Peyer's patch (tissue), 4 donors: ENCODE results near the gene GPR132. TPM values are rescaled to one million over a fixed set of nuclear protein-coding genes. Genes with fewer than 3 reads are reported as not detected.

ENCODE experiments used
- DNase-seq, 3 donors: peaks; one replicate each; pipeline ENCODE4 v3.0.0-alpha.2; 2017 to 2019
- H3K27ac ChIP-seq, 4 donors: fragments of 200-600 bp; sonication (generic); one replicate each; pipeline ENCODE4 v1.5.1; 2016 to 2019
- H3K27me3 ChIP-seq, 2 donors: fragments of 200-600 bp; sonication (generic); one replicate each; pipeline ENCODE4 v1.5.1; 2019
- H3K36me3 ChIP-seq, 3 donors: fragments of 200-600 bp; sonication (generic); one replicate each; pipeline ENCODE4 v1.5.1; 2016 to 2019
- H3K4me1 ChIP-seq, 4 donors: fragments of 200-600 bp; sonication (generic); one replicate each; pipeline ENCODE4 v1.5.1; 2016 to 2019
- H3K4me3 ChIP-seq, 4 donors: fragments of 200-600 bp; sonication (generic); 1 replicate in 3 of 4; 2 replicates in 1 of 4; pipeline ENCODE4 v1.5.1; 2016 to 2019; ENCODE audit warnings: mild to moderate bottlenecking in 1 of 4
- H3K9me3 ChIP-seq, 4 donors: fragments of 200-600 bp; sonication (generic); one replicate each; pipeline ENCODE4 v1.5.1; 2016 to 2019; ENCODE audit warnings: mild to moderate bottlenecking in 1 of 4
- POLR2A ChIP-seq, 2 donors: fragments of 450-650 bp; IDR thresholded peaks; one replicate each; pipeline ENCODE4 v1.5.1; 2017; ENCODE audit warnings: antibody characterized with exemption in 2 of 2, mild to moderate bottlenecking in 2 of 2, moderate library complexity in 2 of 2
- total RNA-seq, 4 donors: library from RNA; depleted of rRNA; stranded (reverse); fragments of >200 nt; gene quantifications; one replicate each; pipeline ENCODE4 v1.1.0, GENCODE V29; 2016
- TF ChIP-seq, protein P1 (sequence below), 6 experiments: fragments of 450-650 bp in 4 of 6; fragments of 200-600 bp in 2 of 6; sonication (generic) in 1 of 6; IDR thresholded peaks; one replicate each; pipeline ENCODE4 v1.5.1; 2017 to 2019; ENCODE audit warnings: antibody characterized with exemption in 6 of 6, mild to moderate bottlenecking in 3 of 6, moderate library complexity in 1 of 6

The GPR132 gene
- total RNA-seq, 4 donors from 2014 or later = 1.5 to 29.7 (median 4.2) TPM

DNA sequence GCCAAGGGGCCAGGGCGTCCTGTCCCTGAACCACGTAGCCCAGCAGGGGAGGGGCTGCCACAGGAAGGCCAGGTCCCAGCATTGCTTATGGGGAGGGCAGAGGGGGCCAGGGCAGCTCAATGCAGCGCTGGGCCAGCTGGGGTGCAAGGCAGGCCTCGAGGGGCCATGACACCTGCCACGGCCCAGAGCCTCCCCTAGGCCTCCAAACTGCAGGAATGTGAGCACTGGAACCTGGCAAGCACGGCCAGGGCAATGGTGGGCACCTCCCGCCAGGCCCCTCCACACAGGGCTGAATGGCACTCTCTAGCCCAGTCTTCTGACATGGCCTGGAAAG lies 32.5 kb upstream of the GPR132 start:
- Histone ChIP-seq H3K27me3 (no peaks in the 10 kb centered on the region), H3K36me3 (no peaks in the 10 kb centered on the region), H3K4me3 (no peak overlapping the region), H3K4me1 (peaks cover 0 to 13% (median 6%) of the 10 kb centered on the region in 4 donors), H3K27ac (no peak overlapping the region), H3K9me3 (peaks cover 0 to 5% (median 0%) of the 10 kb centered on the region in 4 donors)
- DNase-seq = no peak
- TF ChIP-seq, protein P1, sequence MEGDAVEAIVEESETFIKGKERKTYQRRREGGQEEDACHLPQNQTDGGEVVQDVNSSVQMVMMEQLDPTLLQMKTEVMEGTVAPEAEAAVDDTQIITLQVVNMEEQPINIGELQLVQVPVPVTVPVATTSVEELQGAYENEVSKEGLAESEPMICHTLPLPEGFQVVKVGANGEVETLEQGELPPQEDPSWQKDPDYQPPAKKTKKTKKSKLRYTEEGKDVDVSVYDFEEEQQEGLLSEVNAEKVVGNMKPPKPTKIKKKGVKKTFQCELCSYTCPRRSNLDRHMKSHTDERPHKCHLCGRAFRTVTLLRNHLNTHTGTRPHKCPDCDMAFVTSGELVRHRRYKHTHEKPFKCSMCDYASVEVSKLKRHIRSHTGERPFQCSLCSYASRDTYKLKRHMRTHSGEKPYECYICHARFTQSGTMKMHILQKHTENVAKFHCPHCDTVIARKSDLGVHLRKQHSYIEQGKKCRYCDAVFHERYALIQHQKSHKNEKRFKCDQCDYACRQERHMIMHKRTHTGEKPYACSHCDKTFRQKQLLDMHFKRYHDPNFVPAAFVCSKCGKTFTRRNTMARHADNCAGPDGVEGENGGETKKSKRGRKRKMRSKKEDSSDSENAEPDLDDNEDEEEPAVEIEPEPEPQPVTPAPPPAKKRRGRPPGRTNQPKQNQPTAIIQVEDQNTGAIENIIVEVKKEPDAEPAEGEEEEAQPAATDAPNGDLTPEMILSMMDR (IDR thresholded peaks at IDR 0.05) = no peak
- no peak for TF ChIP-seq POLR2A (IDR thresholded peaks at IDR 0.05)

DNA sequence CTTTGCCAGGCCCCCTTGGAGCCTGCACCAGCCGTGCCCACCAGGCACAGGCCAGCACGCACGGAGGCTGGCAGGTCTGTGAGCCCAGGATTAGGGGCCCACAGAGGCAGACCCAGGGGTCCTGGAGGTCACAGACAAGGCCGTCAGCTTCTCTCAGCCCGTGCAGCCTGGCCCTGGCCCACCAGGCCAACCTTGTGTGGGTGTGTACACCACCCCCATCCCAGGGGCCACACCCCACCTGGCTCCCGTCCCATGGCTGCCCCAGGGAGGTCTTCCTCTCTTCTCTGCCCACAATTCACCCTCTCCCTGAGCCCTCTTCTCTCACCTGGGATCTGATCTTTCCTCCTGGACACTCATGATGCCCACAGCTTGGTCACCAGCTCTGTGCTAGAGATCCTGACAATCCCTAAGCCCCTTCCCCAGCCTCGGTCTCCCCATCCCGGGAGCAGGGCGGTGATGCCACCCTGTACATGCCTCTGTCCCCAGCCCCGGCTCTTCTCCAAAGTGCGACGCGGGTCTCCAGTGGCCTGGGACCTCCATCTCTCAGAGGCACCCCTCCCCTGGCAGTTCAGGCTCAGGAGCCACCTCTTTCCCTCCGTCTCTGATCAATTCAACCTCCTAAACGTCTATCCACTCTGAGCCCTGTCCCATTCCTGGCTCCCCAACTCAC lies 31.1 kb upstream of the GPR132 start:
- Histone ChIP-seq H3K27ac (no peak overlapping the region), H3K36me3 (no peaks in the 10 kb centered on the region), H3K27me3 (no peaks in the 10 kb centered on the region), H3K9me3 (peaks cover 0 to 5% (median 0%) of the 10 kb centered on the region in 4 donors), H3K4me3 (no peak overlapping the region), H3K4me1 (peaks cover 0 to 27% (median 7%) of the 10 kb centered on the region in 4 donors)
- no peak for TF ChIP-seq POLR2A (IDR thresholded peaks at IDR 0.05)
- TF ChIP-seq, protein P1 (IDR thresholded peaks at IDR 0.05) = no peak
- peak in 1 of 3 donors; percentile 28 for DNase-seq

DNA sequence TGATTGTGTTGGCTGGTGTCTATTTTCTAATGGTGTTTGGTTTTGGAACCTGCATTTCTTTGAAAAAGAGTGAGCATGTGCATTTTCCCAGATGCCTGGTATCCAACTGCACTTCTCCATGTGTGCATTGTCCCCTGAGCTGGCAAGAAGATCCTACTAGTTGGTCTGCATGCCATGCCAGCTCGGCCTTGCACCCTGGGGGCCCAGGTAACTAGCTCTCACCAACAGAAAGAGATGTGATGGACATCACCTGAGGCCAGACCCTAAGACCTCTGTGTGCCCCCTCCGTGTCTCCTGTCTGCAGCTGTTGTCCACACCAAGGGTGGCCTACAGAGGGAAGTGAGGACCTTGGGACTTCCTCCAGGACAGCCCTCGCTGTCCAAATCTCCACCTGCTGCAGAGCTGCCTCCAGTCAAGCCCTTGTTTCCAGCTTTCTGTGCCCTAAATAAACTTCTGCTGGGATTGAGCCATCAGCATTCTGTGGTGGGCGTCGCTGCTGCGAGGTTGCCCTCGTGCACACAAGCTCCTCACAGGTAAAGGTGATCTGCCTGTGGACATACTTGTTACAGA lies 30.1 kb upstream of the GPR132 start:
- no peak for DNase-seq
- TF ChIP-seq POLR2A (IDR thresholded peaks at IDR 0.05) = no peak
- TF ChIP-seq, protein P1 (IDR thresholded peaks at IDR 0.05) = no peak
- no peak overlapping the region for H3K4me3 ChIP-seq
- H3K36me3 ChIP-seq = no peaks in the 10 kb centered on the region
- H3K27me3 ChIP-seq = no peaks in the 10 kb centered on the region
- H3K4me1 ChIP-seq = peaks cover 0 to 35% (median 9%) of the 10 kb centered on the region in 4 donors
- no peak overlapping the region for H3K27ac ChIP-seq
- peaks cover 0 to 5% (median 0%) of the 10 kb centered on the region in 4 donors for H3K9me3 ChIP-seq

DNA sequence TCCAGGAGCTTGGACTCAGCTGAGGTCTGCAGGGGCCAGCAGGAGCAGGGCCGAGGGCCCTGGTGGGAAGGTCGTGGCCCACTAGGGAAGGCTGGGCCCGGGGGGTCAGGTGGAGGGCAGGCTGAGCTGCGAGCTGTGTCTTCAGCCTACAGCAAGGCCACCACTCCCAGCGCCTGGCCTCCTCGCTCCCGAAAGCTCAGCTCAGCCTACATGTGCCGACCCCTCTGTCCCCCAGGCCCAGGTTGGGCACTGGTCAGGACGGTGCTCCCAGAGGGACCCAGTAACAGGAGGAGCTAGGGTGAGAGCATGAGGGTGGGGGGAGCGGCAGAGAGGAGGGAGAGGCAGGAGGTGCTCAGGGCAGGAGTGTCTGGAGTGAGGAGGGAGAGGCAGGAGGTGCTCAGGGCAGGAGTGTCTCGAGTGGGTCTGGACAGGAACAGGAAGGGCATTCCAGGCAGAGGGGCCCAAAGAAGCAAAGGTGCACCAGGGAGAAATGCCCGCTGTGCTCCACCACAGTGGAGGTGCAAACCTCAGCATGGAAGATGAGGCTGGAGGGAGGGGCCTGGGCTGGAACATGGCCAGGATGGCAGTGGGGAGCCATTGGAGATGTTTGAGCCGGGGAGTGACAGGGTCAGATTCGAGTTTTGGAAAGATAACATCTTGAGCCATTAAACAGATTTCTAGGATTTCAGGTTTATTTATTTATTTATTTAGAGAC lies 29.1 kb upstream of the GPR132 start:
- H3K4me3 ChIP-seq = peak overlapping the region; percentile 68 to 92 (median 80)

DNA sequence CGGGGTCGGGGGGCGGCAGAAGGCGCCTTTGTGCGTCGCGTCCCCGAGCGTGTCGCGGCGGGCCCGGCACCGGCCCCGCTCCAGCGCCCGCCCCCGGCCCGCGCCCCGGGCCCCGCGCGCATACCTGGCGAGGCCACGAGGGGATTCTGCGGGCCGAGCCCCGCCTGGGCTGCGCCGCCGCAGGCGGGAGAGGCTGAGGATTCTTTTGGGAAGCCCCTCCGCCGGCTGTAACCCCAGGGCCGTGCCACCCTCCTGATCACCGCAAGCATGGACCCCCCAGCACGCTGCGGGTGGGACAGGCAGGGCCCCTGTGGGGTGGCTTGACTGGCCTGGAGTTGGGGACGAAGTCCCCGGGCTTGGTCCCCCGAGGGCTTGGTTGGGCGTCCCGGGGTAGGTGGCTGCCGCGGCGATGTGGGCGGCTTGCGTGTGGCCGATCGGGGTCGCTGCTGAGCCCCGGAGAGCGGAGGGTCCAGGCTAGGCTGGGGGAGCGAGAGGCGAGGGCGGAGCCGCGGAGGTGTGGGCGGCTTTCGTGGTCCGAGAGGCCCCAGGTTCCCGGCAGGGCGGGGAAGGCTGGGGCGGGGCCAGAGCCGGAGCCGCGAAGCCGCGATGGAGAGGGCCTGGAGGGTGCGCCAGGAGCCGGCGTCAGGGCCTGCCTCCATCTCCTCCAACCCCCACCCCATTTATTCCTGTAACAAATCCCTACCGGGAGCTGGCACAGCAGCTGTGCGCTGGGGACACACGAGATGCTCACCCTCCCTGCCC lies 28.4 kb upstream of the GPR132 start:
- peak overlapping the region; percentile 68 to 92 (median 80) for H3K4me3 ChIP-seq
- peaks cover 0 to 41% (median 9%) of the 10 kb centered on the region in 4 donors for H3K4me1 ChIP-seq
- no peaks in the 10 kb centered on the region for H3K36me3 ChIP-seq
- peak; percentile 78 to 92 (median 89) for DNase-seq
- TF ChIP-seq POLR2A (IDR thresholded peaks at IDR 0.05) = peak in 1 of 2 donors; percentile 64
- TF ChIP-seq, protein P1 (IDR thresholded peaks at IDR 0.05) = peak in 5 of 6 experiments; percentile 9 to 57 (median 37)
- H3K9me3 ChIP-seq = no peaks in the 10 kb centered on the region
- H3K27ac ChIP-seq = peak overlapping the region; percentile 84 to 100 (median 94)
- H3K27me3 ChIP-seq = no peaks in the 10 kb centered on the region

More for the DNA sequence above, 29.1 kb upstream of the GPR132 start:
- no peaks in the 10 kb centered on the region for H3K27me3 ChIP-seq
- TF ChIP-seq, protein P1 (IDR thresholded peaks at IDR 0.05) = no peak
- TF ChIP-seq POLR2A (IDR thresholded peaks at IDR 0.05) = no peak
- H3K4me1 ChIP-seq = peaks cover 0 to 41% (median 9%) of the 10 kb centered on the region in 4 donors
- no peaks in the 10 kb centered on the region for H3K9me3 ChIP-seq
- DNase-seq = peak in 1 of 3 donors; percentile 43
- no peaks in the 10 kb centered on the region for H3K36me3 ChIP-seq
- peak overlapping the region; percentile 84 to 100 (median 94) for H3K27ac ChIP-seq
